Keratinocyte (primary cell): ENCODE measurements around the gene CFAP61.

ENCODE experiments used
- EZH2 ChIP-seq: IDR thresholded peaks from one replicate; pipeline ENCODE4 v1.6.1; 2012; ENCODE audit warnings: inconsistent platforms, mild to moderate bottlenecking, low read length, moderate library complexity
- TF ChIP-seq, protein P1 (sequence below), 3 experiments: IDR thresholded peaks in 1 of 3; conservative IDR thresholded peaks in 1 of 3; optimal IDR thresholded peaks in 1 of 3; 2 replicates in 2 of 3; 3 replicates in 1 of 3; pipeline versions ENCODE3 to v1.5.1; 2011; ENCODE audit warnings: low read length in 3 of 3, mild to moderate bottlenecking in 3 of 3, moderate library complexity in 2 of 3, control low read depth in 1 of 3, inconsistent platforms in 1 of 3; ENCODE audit not compliant: insufficient read depth in 2 of 3; ENCODE audit errors: extremely low read depth in 1 of 3

DNA sequence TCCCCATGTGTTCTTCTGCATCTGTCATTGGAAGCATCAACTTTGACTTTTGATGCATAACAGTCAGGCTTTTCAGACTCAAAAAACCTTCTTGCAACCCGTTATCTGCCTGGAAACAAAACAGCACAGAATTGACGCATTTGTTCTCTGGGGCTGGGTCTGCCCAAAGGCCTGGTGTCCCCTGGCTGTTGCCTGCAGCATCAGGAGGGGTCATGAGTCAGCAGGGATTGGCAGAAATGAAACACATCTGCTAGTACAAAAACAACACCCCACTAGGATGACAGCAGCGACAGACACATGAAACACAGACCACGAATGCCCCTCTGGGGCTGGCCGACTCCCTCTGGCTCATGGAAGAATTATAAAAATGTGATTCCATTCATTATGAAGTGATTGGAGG, 158.0 kb downstream of the CFAP61 start:
- TF ChIP-seq, protein P1, sequence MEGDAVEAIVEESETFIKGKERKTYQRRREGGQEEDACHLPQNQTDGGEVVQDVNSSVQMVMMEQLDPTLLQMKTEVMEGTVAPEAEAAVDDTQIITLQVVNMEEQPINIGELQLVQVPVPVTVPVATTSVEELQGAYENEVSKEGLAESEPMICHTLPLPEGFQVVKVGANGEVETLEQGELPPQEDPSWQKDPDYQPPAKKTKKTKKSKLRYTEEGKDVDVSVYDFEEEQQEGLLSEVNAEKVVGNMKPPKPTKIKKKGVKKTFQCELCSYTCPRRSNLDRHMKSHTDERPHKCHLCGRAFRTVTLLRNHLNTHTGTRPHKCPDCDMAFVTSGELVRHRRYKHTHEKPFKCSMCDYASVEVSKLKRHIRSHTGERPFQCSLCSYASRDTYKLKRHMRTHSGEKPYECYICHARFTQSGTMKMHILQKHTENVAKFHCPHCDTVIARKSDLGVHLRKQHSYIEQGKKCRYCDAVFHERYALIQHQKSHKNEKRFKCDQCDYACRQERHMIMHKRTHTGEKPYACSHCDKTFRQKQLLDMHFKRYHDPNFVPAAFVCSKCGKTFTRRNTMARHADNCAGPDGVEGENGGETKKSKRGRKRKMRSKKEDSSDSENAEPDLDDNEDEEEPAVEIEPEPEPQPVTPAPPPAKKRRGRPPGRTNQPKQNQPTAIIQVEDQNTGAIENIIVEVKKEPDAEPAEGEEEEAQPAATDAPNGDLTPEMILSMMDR (optimal IDR thresholded peaks at IDR 0.05 in 1 of 3, IDR thresholded peaks at IDR 0.05 in 1 of 3, conservative IDR thresholded peaks at IDR 0.05 in 1 of 3; ENCODE audit: extremely low read depth in 1 of 3, insufficient read depth in 2 of 3, low read length in 3 of 3), result no peak
- no peak for TF ChIP-seq EZH2
